Measurements from ENCODE around the gene SMKR1. TPM values are rescaled to one million over a fixed set of nuclear protein-coding genes. Genes with fewer than 3 reads are reported as not detected.

SMKR1 gene
- total RNA-seq, 4 donors from 2014 or later = not detected

DNA sequence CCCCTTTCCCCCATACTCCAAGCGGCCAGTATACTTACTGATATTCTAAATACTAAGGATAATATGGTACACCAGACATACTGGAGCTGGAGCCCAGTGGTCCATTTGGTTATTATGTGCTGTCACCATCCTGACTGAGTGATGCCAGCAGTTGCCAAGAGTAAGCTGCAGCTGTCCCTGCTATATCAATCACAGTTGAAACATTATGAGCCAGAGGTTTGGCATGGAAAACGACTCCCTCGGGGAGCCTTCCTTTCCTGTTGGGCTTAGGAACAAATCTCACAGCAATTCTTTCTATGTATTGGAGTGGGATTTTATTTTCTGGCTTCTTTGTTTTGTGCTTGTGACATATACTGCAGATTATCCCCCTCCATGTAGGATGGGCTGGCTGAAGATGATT is 35.5 kb upstream of the SMKR1 start:
- TF ChIP-seq POLR2AphosphoS5 (IDR thresholded peaks at IDR 0.05) (no peak), POLR2A (IDR thresholded peaks at IDR 0.05) (no peak), EP300 (IDR thresholded peaks at IDR 0.05) (no peak)
- TF ChIP-seq, protein P1, sequence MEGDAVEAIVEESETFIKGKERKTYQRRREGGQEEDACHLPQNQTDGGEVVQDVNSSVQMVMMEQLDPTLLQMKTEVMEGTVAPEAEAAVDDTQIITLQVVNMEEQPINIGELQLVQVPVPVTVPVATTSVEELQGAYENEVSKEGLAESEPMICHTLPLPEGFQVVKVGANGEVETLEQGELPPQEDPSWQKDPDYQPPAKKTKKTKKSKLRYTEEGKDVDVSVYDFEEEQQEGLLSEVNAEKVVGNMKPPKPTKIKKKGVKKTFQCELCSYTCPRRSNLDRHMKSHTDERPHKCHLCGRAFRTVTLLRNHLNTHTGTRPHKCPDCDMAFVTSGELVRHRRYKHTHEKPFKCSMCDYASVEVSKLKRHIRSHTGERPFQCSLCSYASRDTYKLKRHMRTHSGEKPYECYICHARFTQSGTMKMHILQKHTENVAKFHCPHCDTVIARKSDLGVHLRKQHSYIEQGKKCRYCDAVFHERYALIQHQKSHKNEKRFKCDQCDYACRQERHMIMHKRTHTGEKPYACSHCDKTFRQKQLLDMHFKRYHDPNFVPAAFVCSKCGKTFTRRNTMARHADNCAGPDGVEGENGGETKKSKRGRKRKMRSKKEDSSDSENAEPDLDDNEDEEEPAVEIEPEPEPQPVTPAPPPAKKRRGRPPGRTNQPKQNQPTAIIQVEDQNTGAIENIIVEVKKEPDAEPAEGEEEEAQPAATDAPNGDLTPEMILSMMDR (IDR thresholded peaks at IDR 0.05) = no peak
- Histone ChIP-seq H3K36me3 (no peaks in the 10 kb centered on the region), H3K4me1 (peaks cover 5% of the 10 kb centered on the region), H3K9me3 (no peaks in the 10 kb centered on the region), H3K27me3 (no peaks in the 10 kb centered on the region), H3K27ac (no peak overlapping the region), H3K4me3 (no peak overlapping the region)
- WGBS = 65% methylated on average over 3 of the region's 3 CpGs
- DNase-seq (ENCODE audit: low spot score in 2 of 2) = no peak

- Histone ChIP-seq H3K4me3 (no peak overlapping the region), H3K9me3 (no peaks in the 10 kb centered on the region), H3K4me1 (peaks cover 5% of the 10 kb centered on the region), H3K27me3 (no peaks in the 10 kb centered on the region), H3K36me3 (no peaks in the 10 kb centered on the region), H3K27ac (no peak overlapping the region)
- DNase-seq (ENCODE audit: low spot score in 2 of 2) = no peak
- TF ChIP-seq POLR2AphosphoS5 (IDR thresholded peaks at IDR 0.05) (no peak), EP300 (IDR thresholded peaks at IDR 0.05) (no peak), POLR2A (IDR thresholded peaks at IDR 0.05) (no peak)
- TF ChIP-seq, protein P1 (IDR thresholded peaks at IDR 0.05) = no peak
- WGBS = 53% methylated on average over 1 of the region's 1 CpG
These were observed 34.2 kb upstream of the SMKR1 start for GRCh38 chr7:129468087-129468486.

GRCh38 chr7:129468547-129468946 is 33.8 kb upstream of the SMKR1 start:
- TF ChIP-seq, protein P1 (IDR thresholded peaks at IDR 0.05) = no peak
- TF ChIP-seq POLR2AphosphoS5 (IDR thresholded peaks at IDR 0.05) = no peak
- no peak for TF ChIP-seq POLR2A (IDR thresholded peaks at IDR 0.05)
- no peak for TF ChIP-seq EP300 (IDR thresholded peaks at IDR 0.05)
- Histone ChIP-seq H3K36me3 (no peaks in the 10 kb centered on the region), H3K9me3 (no peaks in the 10 kb centered on the region), H3K27me3 (no peaks in the 10 kb centered on the region), H3K4me1 (peaks cover 5% of the 10 kb centered on the region), H3K4me3 (no peak overlapping the region), H3K27ac (no peak overlapping the region)
- DNase-seq (ENCODE audit: low spot score in 2 of 2) = peak in 1 of 2 donors; percentile 4
- WGBS = 70% methylated on average over 4 of the region's 4 CpGs

GRCh38 chr7:129469930-129470329 is 32.4 kb upstream of the SMKR1 start:
- TF ChIP-seq, protein P1 (IDR thresholded peaks at IDR 0.05) = no peak
- TF ChIP-seq POLR2AphosphoS5 (IDR thresholded peaks at IDR 0.05) = no peak
- no peak for TF ChIP-seq EP300 (IDR thresholded peaks at IDR 0.05)
- TF ChIP-seq POLR2A (IDR thresholded peaks at IDR 0.05) = no peak
- no peak overlapping the region for H3K27ac ChIP-seq
- DNase-seq (ENCODE audit: low spot score in 2 of 2) = no peak
- no peaks in the 10 kb centered on the region for H3K36me3 ChIP-seq
- H3K9me3 ChIP-seq = no peaks in the 10 kb centered on the region
- no peaks in the 10 kb centered on the region for H3K27me3 ChIP-seq
- H3K4me1 ChIP-seq = peaks cover 5% of the 10 kb centered on the region
- H3K4me3 ChIP-seq = no peak overlapping the region

DNA sequence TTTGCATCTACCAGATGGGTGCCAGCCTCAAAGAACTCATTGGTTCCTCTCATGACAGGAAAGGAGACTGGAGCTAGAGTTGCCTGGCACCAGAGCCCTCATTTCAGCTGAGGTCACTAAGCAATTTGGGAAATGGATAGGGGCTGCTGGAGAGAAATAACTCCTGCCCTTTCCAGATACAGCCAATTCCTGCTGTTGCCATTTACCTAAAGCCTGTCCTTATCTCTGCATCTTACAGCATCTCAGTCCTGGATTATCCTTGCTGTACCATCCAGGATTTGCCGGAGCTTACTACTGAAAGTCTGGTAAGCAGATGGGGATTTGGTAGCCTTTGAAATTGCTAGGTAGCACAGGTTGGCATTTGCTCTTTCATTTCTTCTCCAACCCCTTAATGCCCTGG is 31.9 kb upstream of the SMKR1 start:
- Histone ChIP-seq H3K27me3 (no peaks in the 10 kb centered on the region), H3K4me1 (peaks cover 5% of the 10 kb centered on the region), H3K9me3 (no peaks in the 10 kb centered on the region), H3K27ac (no peak overlapping the region), H3K4me3 (no peak overlapping the region), H3K36me3 (no peaks in the 10 kb centered on the region)
- TF ChIP-seq POLR2A (IDR thresholded peaks at IDR 0.05) (no peak), EP300 (IDR thresholded peaks at IDR 0.05) (no peak), POLR2AphosphoS5 (IDR thresholded peaks at IDR 0.05) (no peak)
- TF ChIP-seq, protein P1 (IDR thresholded peaks at IDR 0.05) = no peak
- DNase-seq (ENCODE audit: low spot score in 2 of 2) = no peak
- WGBS = 81% methylated on average over 1 of the region's 1 CpG

Measured in suprapubic skin (tissue), 4 donors.